HG02973 (cell line): ENCODE data around the gene C19orf33.

Experiments used
- ATAC-seq: cut with Tn5 transposase; IDR thresholded peaks from one replicate; pipeline ENCODE4 v1.9.1; 2021; ENCODE audit warnings: moderate library complexity; ENCODE audit not compliant: unreplicated experiment

C19orf33 gene

GRCh38 chr19:38278751-38279150, 25.3 kb upstream of the C19orf33 start:
- no peak for ATAC-seq

DNA sequence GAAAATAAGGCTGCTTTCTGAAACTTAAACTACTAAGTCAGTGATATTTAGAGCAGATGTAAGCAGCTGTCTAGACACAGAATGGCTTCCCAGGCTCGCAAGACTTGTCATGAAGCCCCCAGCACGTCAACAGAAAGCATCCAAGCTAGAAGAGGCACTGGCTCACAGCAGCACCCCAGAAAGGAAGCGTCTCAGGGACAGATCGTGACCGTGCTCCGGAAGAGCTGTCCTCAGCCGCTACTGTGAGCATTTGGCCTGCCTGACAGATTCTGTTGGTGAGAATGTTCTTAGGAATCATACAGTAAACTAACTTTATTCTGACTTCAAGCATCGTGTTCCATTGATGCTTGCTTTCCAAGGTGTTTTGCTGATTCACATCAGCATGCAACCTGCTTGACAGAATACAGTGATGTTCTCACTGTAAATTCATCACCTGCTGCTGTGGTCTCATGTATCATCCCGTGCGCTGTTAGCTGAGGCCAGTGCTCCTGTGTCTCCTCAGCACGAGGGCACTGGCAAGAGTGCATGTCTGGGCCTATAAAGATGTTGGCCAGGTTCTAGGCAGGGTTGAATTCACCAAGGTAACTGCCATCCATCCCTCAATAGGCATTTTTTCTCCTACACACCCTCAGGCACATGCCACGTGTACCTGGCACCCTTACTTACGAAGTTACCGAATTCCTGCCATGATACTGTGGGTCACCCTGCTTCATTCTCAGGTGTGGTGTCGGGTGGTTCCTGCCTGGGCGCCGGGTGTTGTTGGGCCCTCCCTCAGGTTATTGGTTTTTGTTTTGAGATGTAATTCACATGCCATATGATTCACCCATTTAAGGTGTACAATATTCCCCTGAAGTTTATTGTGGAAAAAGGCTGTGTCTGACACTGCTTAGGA, 23.8 kb upstream of the C19orf33 start:
- ATAC-seq = no peak

DNA sequence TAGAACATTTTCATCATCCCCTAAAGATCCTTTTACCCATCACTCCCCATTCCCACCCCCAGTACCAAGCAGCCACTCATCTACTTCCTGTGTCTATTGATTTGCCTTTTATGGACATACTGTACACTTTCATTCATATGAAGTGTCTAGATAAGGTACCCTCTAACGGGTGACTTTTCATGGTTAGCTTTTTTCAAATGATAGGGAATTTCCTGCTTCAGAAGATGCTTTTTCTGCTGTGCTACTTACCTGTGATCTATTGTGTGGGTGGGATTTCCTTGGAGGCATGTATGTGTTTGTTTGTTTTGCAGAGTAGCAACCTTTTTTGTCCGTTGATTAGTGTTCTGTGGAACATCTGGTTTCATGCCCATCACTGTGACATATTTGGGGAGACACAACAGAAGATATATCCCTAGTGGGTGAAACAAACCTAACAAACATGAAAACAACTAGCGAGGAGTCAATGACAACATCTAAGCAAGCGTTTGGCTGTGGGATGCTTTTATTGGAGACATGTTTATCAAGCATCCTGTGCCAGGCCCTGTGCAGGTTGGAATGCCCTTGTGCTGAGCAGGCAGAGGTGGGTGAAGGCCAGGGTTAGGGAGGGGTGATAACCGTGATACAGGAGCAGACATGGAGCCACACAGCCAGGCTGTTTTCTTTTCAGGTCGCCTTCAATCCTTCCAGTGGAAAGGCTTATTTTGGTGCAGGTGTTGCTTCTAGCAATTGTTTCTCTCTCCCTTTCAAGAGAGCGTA, 22.1 kb upstream of the C19orf33 start:
- ATAC-seq = no peak

- ATAC-seq = no peak
Observed at GRCh38 chr19:38283271-38283670, 20.8 kb upstream of the C19orf33 start.

GRCh38 chr19:38284422-38284821, 19.6 kb upstream of the C19orf33 start:
- no peak for ATAC-seq

DNA sequence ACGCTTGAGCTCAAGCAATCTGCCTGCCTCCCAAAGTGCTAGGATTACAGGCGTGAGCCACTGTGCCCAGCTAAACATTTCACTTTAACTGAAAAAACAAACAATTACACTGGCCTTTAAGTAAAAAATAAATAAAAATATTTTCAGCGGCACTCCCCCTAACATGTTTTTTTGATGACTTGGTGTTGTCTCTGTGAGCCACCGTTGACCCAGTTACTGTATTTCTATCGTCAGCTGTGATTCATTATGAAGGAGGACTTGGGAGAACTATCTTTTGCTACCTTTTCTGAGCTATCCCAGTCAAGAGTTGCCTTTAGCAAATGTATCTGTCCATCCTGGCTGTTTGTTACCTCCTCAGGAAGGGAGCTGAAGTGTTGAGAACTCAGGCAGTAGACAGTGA, 18.5 kb upstream of the C19orf33 start:
- ATAC-seq = no peak

- no peak for ATAC-seq
Observed at GRCh38 chr19:38287604-38288003, 16.4 kb upstream of the C19orf33 start.

- no peak for ATAC-seq
Observed at GRCh38 chr19:38288123-38288855, 15.8 kb upstream of the C19orf33 start.

GRCh38 chr19:38289955-38290354, 14.1 kb upstream of the C19orf33 start:
- no peak for ATAC-seq

GRCh38 chr19:38290631-38291147, 13.4 kb upstream of the C19orf33 start:
- no peak for ATAC-seq

DNA sequence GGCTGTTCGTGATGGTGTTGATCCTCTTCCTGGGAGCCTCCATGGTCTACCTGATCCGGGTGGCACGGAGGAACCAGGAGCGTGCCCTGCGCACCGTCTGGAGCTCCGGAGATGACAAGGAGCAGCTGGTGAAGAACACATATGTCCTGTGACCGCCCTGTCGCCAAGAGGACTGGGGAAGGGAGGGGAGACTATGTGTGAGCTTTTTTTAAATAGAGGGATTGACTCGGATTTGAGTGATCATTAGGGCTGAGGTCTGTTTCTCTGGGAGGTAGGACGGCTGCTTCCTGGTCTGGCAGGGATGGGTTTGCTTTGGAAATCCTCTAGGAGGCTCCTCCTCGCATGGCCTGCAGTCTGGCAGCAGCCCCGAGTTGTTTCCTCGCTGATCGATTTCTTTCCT, 12.2 kb upstream of the C19orf33 start:
- ATAC-seq = no peak

- ATAC-seq = no peak
Observed at GRCh38 chr19:38293281-38293680, 10.8 kb upstream of the C19orf33 start.

GRCh38 chr19:38294090-38294489, 10.0 kb upstream of the C19orf33 start:
- no peak for ATAC-seq

DNA sequence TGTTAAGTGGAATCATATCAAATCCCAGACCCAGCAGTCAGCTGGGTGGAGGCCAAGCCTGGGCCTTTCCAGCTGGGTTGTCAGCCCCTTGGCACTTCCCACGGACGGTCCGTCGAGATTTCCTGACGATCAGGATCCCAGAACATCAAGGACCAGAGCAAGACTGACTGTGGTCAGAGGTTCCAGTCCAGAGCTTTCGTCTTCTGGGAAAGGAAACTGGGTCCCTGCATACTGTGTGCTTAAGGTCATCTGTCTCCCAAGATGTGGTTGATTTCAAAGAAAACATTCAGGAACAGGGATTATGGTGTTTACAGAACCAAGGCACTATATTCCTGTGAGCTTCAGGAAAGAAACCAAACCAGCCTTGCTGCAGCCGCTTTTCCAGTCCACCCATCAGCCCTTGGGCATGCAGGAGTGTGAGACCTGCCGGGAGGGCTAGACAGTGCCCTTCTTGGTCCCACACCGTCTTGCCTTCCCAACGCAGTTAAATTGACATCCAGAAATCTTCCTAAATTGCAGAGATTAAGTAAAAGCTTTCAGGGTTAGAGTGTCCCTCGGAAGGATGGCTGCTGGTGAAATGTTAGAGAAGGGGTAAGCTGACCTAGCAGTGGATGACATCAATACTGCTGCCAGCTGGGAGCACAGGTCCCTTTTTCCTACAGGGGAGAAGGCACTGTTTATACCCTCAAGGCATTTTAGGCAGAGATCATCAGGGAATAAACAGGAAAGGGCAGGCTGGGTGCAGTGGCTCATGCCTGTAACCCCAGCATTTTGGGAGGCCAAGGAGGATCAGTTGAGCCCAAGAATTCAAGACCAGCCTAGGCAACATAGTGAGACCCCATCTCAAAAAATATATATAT, 5.0 kb upstream of the C19orf33 start:
- ATAC-seq = no peak

DNA sequence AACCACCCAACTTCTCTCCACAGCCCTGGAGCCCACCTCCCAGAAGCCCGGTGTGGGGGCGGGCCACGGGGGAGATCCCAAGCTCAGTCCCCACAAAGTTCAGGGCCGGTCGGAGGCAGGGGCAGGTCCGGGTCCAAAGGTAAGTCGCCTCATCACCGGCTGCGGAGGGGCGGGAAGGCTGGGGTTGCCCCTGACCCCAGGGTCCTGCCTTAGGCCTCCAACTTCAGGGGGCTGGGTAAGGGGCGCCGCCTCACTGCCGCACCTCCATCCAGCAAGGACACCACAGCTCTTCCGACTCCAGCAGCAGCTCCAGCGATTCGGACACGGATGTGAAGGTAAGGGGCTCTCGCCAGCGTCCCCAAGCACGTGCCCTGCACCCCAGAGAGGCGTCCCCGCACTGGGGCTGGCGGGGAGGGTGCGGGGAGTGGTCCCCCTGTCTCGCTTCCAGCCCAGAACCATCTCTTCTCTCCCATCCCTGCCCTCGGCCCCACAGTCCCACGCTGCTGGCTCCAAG, 358 bp downstream of the C19orf33 start:
- ATAC-seq = no peak

- ATAC-seq = no peak
Observed at GRCh38 chr19:38304866-38305429, 897 bp downstream of the C19orf33 start.

DNA sequence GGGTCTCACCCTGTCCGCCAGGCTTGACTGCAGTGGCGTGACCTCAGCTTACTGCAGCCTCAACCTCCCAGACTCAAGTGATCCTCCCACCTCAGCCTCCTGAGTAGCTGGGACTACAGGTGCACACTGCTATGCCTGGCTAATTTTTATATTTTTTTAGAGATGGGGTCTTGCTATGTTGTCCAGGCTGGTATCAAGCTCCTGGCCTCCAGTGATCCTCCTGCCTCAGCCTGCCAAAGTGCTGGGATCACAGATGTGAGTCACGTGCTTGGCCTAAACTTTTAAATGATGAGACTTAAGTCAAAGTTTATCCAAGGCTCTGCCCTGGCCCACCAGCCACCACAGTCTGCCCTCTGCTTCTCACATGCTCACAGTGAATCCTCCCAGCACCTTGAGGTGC, 2.2 kb downstream of the C19orf33 start:
- no peak for ATAC-seq

GRCh38 chr19:38307076-38307475, 3.0 kb downstream of the C19orf33 start:
- no peak for ATAC-seq

DNA sequence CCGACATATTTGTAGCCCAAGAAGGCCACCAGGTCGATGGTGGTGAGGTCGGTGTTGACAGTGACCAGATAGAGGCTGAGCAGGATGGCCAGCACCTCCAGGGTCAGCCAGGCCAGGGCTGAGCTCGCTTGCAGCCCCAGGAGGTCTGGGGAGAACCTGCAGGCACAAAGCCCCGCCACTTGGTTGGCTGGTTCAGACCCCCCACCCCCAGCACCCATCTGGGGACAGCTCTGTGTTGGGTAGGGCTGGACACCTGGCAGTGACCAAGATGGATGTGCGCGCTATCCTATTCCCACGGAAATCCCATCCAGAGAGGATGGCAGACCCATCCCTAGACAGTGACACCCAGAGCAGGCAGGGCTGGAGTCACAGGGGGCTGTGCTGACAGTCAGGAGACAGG, 3.5 kb downstream of the C19orf33 start:
- ATAC-seq = no peak
